SK-N-SH (cell line): ENCODE data around the gene LEMD1. TPM values are rescaled to one million over a fixed set of nuclear protein-coding genes. Genes with fewer than 3 reads are reported as not detected.

Source experiments
- CTCF ChIA-PET: fragments of 300-600, 350-600 bp; formaldehyde crosslinking; extraction: SDS; loops from one replicate; lab custom pipeline; 2021; lab: Yijun Ruan, JAX
- POLR2A ChIA-PET: fragments of 350-600 bp; sonication (Branson Sonifier 250); formaldehyde crosslinking; extraction: SDS; loops from one replicate; lab custom pipeline; 2020; ENCODE audit warnings: antibody characterized with exemption, inconsistent platforms; lab: Yijun Ruan, JAX
- DNase-seq: peaks from one replicate; pipeline ENCODE4 v3.0.0; 2012
- H2AFZ ChIP-seq: fragments of 200-600 bp; sonication (generic); 2 replicates; pipeline ENCODE4 v1.8.1; 2016; ENCODE audit warnings: antibody characterized with exemption, mild to moderate bottlenecking, low read depth
- H3F3A ChIP-seq: fragments of 200-600 bp; sonication (generic); replicated peaks from 2 replicates; pipeline ENCODE3; 2016; ENCODE audit warnings: antibody characterized with exemption, mild to moderate bottlenecking; ENCODE audit not compliant: insufficient read depth
- H3K27ac ChIP-seq, 2 experiments: fragments of 200-500 bp in 1 of 2; fragments of 200-600 bp in 1 of 2; sonication (Bioruptor generic) in 1 of 2; sonication (generic), shearing (Covaris generic) in 1 of 2; 2 replicates each; pipeline versions ENCODE4 v1.5.1 to v1.6.1; 2014 to 2016; ENCODE audit warnings: low read depth in 2 of 2, inconsistent platforms in 1 of 2, low read length in 1 of 2, mild to moderate bottlenecking in 1 of 2, mixed read lengths in 1 of 2
- H3K27me3 ChIP-seq: fragments of 200-600 bp; sonication (generic), shearing (Covaris generic); 2 replicates; pipeline ENCODE4 v1.6.1; 2016; ENCODE audit warnings: mixed run types; ENCODE audit not compliant: insufficient read depth
- H3K36me3 ChIP-seq, 2 experiments: fragments of 200-500 bp in 1 of 2; fragments of 200-600 bp in 1 of 2; sonication (Bioruptor generic) in 1 of 2; sonication (generic) in 1 of 2; replicated peaks in 1 of 2; 2 replicates each; pipeline versions ENCODE3 to v1.5.1; 2014 to 2016; ENCODE audit warnings: low read length in 1 of 2, mild to moderate bottlenecking in 1 of 2; ENCODE audit not compliant: insufficient read depth in 2 of 2, control insufficient read depth in 1 of 2
- H3K4me1 ChIP-seq, 2 experiments: fragments of 200-500 bp in 1 of 2; fragments of 200-600 bp in 1 of 2; sonication (Bioruptor generic) in 1 of 2; sonication (generic), shearing (Covaris generic) in 1 of 2; 2 replicates each; pipeline versions ENCODE4 v1.5.1 to v1.6.1; 2014 to 2016; ENCODE audit warnings: low read depth in 1 of 2, low read length in 1 of 2, mixed run types in 1 of 2; ENCODE audit not compliant: insufficient read depth in 2 of 2, control insufficient read depth in 1 of 2
- H3K4me2 ChIP-seq: fragments of 200-600 bp; sonication (generic), shearing (Covaris generic); 2 replicates; pipeline ENCODE4 v1.6.1; 2017; ENCODE audit warnings: mixed run types
- H3K4me3 ChIP-seq, 2 experiments: fragments of 200-500 bp in 1 of 2; fragments of 200-600 bp in 1 of 2; sonication (Bioruptor generic) in 1 of 2; sonication (generic), shearing (Covaris generic) in 1 of 2; 2 replicates each; pipeline versions ENCODE4 v1.5.1 to v1.8.1; 2014 to 2016; ENCODE audit warnings: low read depth in 2 of 2, inconsistent platforms in 1 of 2, low read length in 1 of 2, mild to moderate bottlenecking in 1 of 2, mixed read lengths in 1 of 2, moderate library complexity in 1 of 2
- H3K79me2 ChIP-seq: fragments of 200-600 bp; sonication (generic); 2 replicates; pipeline ENCODE4 v1.8.1; 2017; ENCODE audit warnings: mild to moderate bottlenecking; ENCODE audit not compliant: insufficient read depth
- H3K9ac ChIP-seq: fragments of 200-600 bp; sonication (generic); 2 replicates; pipeline ENCODE4 v1.6.1; 2017; ENCODE audit warnings: mixed run types
- H3K9me2 ChIP-seq: fragments of 200-600 bp; sonication (generic); 2 replicates; pipeline ENCODE4 v1.6.1; 2017; ENCODE audit warnings: mixed run types
- H3K9me3 ChIP-seq: fragments of 200-600 bp; sonication (generic); 2 replicates; pipeline ENCODE4 v1.6.1; 2017; ENCODE audit warnings: mixed run types, mild to moderate bottlenecking, moderate library complexity
- H4K20me1 ChIP-seq: fragments of 200-600 bp; sonication (generic); 2 replicates; pipeline ENCODE4 v1.6.1; 2017; ENCODE audit warnings: mild to moderate bottlenecking, mixed run types; ENCODE audit not compliant: insufficient read depth
- CHD2 ChIP-seq: fragments of 150-350 bp; IDR thresholded peaks from 2 replicates; pipeline ENCODE4 v1.6.1; 2018; ENCODE audit warnings: low read length; ENCODE audit not compliant: partially characterized antibody
- FOSL2 ChIP-seq: IDR thresholded peaks from 2 replicates; pipeline ENCODE4 v1.4.0; 2012; ENCODE audit warnings: low read depth, mild to moderate bottlenecking, moderate library complexity, borderline replicate concordance
- FOXJ3 ChIP-seq: sonication (generic); formaldehyde crosslinking; IDR thresholded peaks from 2 replicates; pipeline ENCODE4 v1.5.1; 2020; ENCODE audit warnings: mild to moderate bottlenecking, missing genetic modification reagents
- FOXM1 ChIP-seq: IDR thresholded peaks from 2 replicates; pipeline ENCODE4 v1.4.0; 2012; ENCODE audit warnings: low read depth, mild to moderate bottlenecking
- GABPA ChIP-seq: IDR thresholded peaks from 2 replicates; pipeline ENCODE4 v1.4.0; 2012; ENCODE audit warnings: low read depth, mild to moderate bottlenecking
- GATA2 ChIP-seq: sonication (generic); formaldehyde crosslinking; IDR thresholded peaks from 2 replicates; pipeline ENCODE4 v1.5.0; 2020; ENCODE audit warnings: mild to moderate bottlenecking, missing genetic modification reagents
- JUND ChIP-seq: IDR thresholded peaks from 2 replicates; pipeline ENCODE4 v1.4.0; 2012
- MAX ChIP-seq: IDR thresholded peaks from 2 replicates; pipeline ENCODE4 v1.4.0; 2012; ENCODE audit warnings: low read depth
- MEF2A ChIP-seq: IDR thresholded peaks from 2 replicates; pipeline ENCODE4 v1.4.0; 2012; ENCODE audit warnings: low read depth, borderline replicate concordance
- MXI1 ChIP-seq: IDR thresholded peaks from 2 replicates; pipeline ENCODE4 v1.6.1; 2012; ENCODE audit warnings: mild to moderate bottlenecking, low read depth, low read length, improper control_type of control experiment
- RAD21 ChIP-seq: IDR thresholded peaks from 2 replicates; pipeline ENCODE4 v1.6.1; 2012; ENCODE audit warnings: mild to moderate bottlenecking, low read length
- RCOR1 ChIP-seq: fragments of 150-350 bp; IDR thresholded peaks from 2 replicates; pipeline ENCODE4 v1.6.1; 2017; ENCODE audit warnings: antibody characterized with exemption, low read length
- REST ChIP-seq: IDR thresholded peaks from 2 replicates; pipeline ENCODE4 v1.6.1; 2012; ENCODE audit warnings: mild to moderate bottlenecking, low read depth, low read length, moderate library complexity
- RXRA ChIP-seq: IDR thresholded peaks from 2 replicates; pipeline ENCODE4 v1.4.0; 2012; ENCODE audit warnings: low read depth, mild to moderate bottlenecking, borderline replicate concordance
- SMC3 ChIP-seq: IDR thresholded peaks from 2 replicates; pipeline ENCODE4 v1.6.1; 2012; ENCODE audit warnings: low read depth, low read length, improper control_type of control experiment
- TCF12 ChIP-seq: IDR thresholded peaks from 2 replicates; pipeline ENCODE4 v1.4.0; 2012
- TEAD4 ChIP-seq: IDR thresholded peaks from 2 replicates; pipeline ENCODE4 v1.4.0; 2012; ENCODE audit warnings: mild to moderate bottlenecking, borderline replicate concordance; ENCODE audit not compliant: insufficient read depth
- USF1 ChIP-seq: IDR thresholded peaks from 2 replicates; pipeline ENCODE4 v1.4.0; 2012; ENCODE audit warnings: low read depth, borderline replicate concordance
- USF2 ChIP-seq: fragments of 150-350 bp; IDR thresholded peaks from 2 replicates; pipeline ENCODE4 v1.6.1; 2017; ENCODE audit warnings: antibody characterized with exemption, low read length, low read depth, borderline replicate concordance
- ZBTB33 ChIP-seq: IDR thresholded peaks from 2 replicates; pipeline ENCODE4 v1.4.0; 2012; ENCODE audit warnings: low read depth, borderline replicate concordance
- WGBS: methylation state at CpG from one replicate; pipeline ENCODE4 v1.1.6; 2017; ENCODE audit warnings: low lambda C conversion rate; 5-methylcytosine and 5-hydroxymethylcytosine counted together
- polyA plus RNA-seq, 3 experiments: library from polyadenylated mRNA; depleted of rRNA; stranded (reverse); fragments of >200 nt; gene quantifications; 2 replicates each; pipeline ENCODE4 v1.2.3, GENCODE V29; 2012

Gene LEMD1
- polyA plus RNA-seq, 1 of the 3 experiments (the other 2 are of a cell fraction), result not detected

- Histone ChIP-seq H3K4me1 (no peaks in the 10 kb centered on the region; a peak in 1 of 4 replicates), H3F3A (no peaks in the 10 kb centered on the region), H3K79me2 (no peaks in the 10 kb centered on the region), H2AFZ (no peak overlapping the region), H3K4me2 (no peak overlapping the region), H3K9me2 (no peaks in the 10 kb centered on the region), H3K9ac (no peak overlapping the region), H4K20me1 (no peaks in the 10 kb centered on the region), H3K4me3 (no peak overlapping the region), H3K9me3 (no peaks in the 10 kb centered on the region), H3K27me3 (peaks cover 76% of the 10 kb centered on the region), H3K36me3 (no peaks in the 10 kb centered on the region), H3K27ac (no peak overlapping the region)
- DNase-seq, result no peak
- TF ChIP-seq FOXJ3 (CRISPR knock-in tag) (no peak), GABPA (no peak), JUND (no peak), GATA2 (CRISPR knock-in tag) (no peak), USF2 (no peak), USF1 (no peak), FOSL2 (no peak), MAX (no peak), TCF12 (no peak), ZBTB33 (no peak), FOXM1 (no peak), RXRA (no peak), CHD2 (no peak), RAD21 (no peak), SMC3 (no peak)
- POLR2A ChIA-PET, result no interaction called here
- WGBS, result 0% methylated on average over 2 of the region's 3 CpGs
- CTCF ChIA-PET, result interaction anchor here (1.0 to 2.7 kb wide), 6 partner anchors 15 to 203 kb away, joined by 4 to 18 read pairs (median 6); no protein-coding TSS in a partner anchor
Measured at GRCh38 chr1:205453466-205453865, 31.6 kb upstream of the LEMD1 start.

- H3K27ac ChIP-seq, result no peak overlapping the region
- no peak overlapping the region for H2AFZ ChIP-seq
- no peaks in the 10 kb centered on the region for H3K9me3 ChIP-seq
- H3K79me2 ChIP-seq, result no peaks in the 10 kb centered on the region
- H3K36me3 ChIP-seq, result no peaks in the 10 kb centered on the region
- no peaks in the 10 kb centered on the region for H3F3A ChIP-seq
- TF ChIP-seq MXI1, result no peak
- no peak for TF ChIP-seq JUND
- TF ChIP-seq REST, result no peak
- no peak for TF ChIP-seq RCOR1
- no peak for TF ChIP-seq CHD2
- no peak for TF ChIP-seq MEF2A
- no peak for TF ChIP-seq TEAD4
- no peak overlapping the region for H3K4me3 ChIP-seq
- H3K27me3 ChIP-seq, result peaks cover 70% of the 10 kb centered on the region
- no peak overlapping the region for H3K9ac ChIP-seq
- POLR2A ChIA-PET, result no interaction called here
- 0% methylated on average over 2 of the region's 5 CpGs for WGBS
- no peak overlapping the region for H3K4me2 ChIP-seq
- no peaks in the 10 kb centered on the region; a peak in 1 of 4 replicates for H3K4me1 ChIP-seq
- no peaks in the 10 kb centered on the region for H4K20me1 ChIP-seq
- CTCF ChIA-PET, result interaction anchor here (1.0 to 2.7 kb wide), 8 partner anchors 14 to 205 kb away, joined by 3 to 18 read pairs (median 4); no protein-coding TSS in a partner anchor
- no peak for DNase-seq
- no peaks in the 10 kb centered on the region for H3K9me2 ChIP-seq
Measured at GRCh38 chr1:205452933-205453332, 31.1 kb upstream of the LEMD1 start.
